Upper lobe of right lung (tissue), 1 donor: ENCODE data around the gene FOLR1. TPM values are rescaled to one million over a fixed set of nuclear protein-coding genes. Genes with fewer than 3 reads are reported as not detected.
A peak's percentile ranks its signal among the peaks of the same experiment; 100 is the strongest.
"Not testable (repeated sequence)": the region's sequence is repeated elsewhere in the genome, so short reads cannot be mapped to it uniquely, and the experiment has no call there.

Experiments
- ATAC-seq: fragments of 200-7000 bp; cut with Tn5 transposase; one replicate; pipeline ENCODE4 v1.9.1; 2020; ENCODE audit warnings: mild to moderate bottlenecking, moderate library complexity
- DNase-seq: peaks from one replicate; pipeline ENCODE4 v3.0.0-alpha.2; 2020
- H3K27ac ChIP-seq: fragments of 200-600 bp; one replicate; pipeline ENCODE4 v1.8.0; 2022
- H3K27me3 ChIP-seq: fragments of 200-600 bp; one replicate; pipeline ENCODE4 v1.8.0; 2022; ENCODE audit warnings: mild to moderate bottlenecking
- H3K36me3 ChIP-seq: fragments of 200-600 bp; one replicate; pipeline ENCODE4 v1.8.0; 2022
- H3K4me1 ChIP-seq: fragments of 200-600 bp; one replicate; pipeline ENCODE4 v1.8.0; 2022
- H3K4me3 ChIP-seq: fragments of 200-600 bp; one replicate; pipeline ENCODE4 v1.8.0; 2022; ENCODE audit warnings: mild to moderate bottlenecking
- H3K9me3 ChIP-seq: fragments of 200-600 bp; one replicate; pipeline ENCODE4 v1.8.0; 2022
- CTCF ChIP-seq: fragments of 200-600 bp; IDR thresholded peaks from one replicate; pipeline ENCODE4 v1.8.0; 2022; ENCODE audit warnings: antibody characterized with exemption
- intact Hi-C: fragments of 100-400 bp; cut with DNase I; formaldehyde crosslinking; loops from one replicate; pipeline ENCODE4 v1.11.0; 2022
- total RNA-seq: library from RNA; stranded (reverse); fragmentation: NEBNext Ultra II Directional; extraction: Animal tissue kit (Norgen Biotek cat#: 25700); gene quantifications from one replicate; pipeline ENCODE4 v1.2.1, GENCODE V29; 2021
- donor health status: DM: no; HTN: yes; CAD: no; lungs with severe emphysema.

FOLR1 gene
- total RNA-seq, 1 donor from 2014 or later, result 163 TPM

DNA sequence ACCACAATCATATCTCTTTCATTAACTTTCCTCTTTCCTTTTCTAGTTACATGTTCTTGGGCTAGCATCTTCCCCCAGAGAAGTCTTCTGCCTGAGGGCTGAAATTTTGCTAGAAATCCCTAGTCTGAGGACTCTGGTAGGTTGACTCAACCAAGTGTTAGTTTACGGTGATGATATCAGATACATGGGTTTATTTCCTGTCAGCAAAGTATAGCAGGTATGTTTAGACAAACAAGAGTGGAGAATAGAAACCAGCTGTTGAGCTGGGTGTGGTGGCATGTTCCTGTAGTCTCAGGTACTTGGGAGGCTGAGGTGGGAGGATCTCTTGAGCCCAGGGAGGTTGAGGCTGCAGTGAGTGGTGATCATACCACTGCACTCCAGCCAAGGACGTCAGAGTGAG lies 11.2 kb downstream of the FOLR1 start:
- H3K4me3 ChIP-seq, result no peak overlapping the region
- no peak for DNase-seq
- H3K36me3 ChIP-seq, result no peaks in the 10 kb centered on the region
- H3K27ac ChIP-seq, result no peak overlapping the region
- intact Hi-C loops, result no loop called here
- H3K27me3 ChIP-seq, result no peaks in the 10 kb centered on the region
- TF ChIP-seq CTCF, result no peak
- ATAC-seq, result no peak
- no peaks in the 10 kb centered on the region for H3K9me3 ChIP-seq
- no peaks in the 10 kb centered on the region for H3K4me1 ChIP-seq

DNA sequence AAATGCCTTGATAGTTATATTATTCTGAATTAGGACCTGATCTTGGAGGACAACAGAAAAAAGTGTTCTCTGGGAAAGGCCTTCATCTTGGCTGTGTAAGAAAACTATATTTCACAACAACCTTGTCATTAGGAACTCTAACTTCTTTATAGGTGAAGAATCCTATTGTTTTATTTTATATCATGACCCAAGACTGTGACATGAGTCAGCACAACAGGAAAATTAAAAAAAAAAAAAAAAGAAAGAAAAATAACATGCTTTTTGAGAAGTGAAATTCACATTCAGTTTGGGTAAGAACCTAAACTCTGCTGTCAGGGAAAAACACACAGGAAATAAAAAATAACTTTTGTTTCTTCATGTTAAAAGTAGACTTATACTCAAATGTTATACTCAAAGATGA lies 12.9 kb downstream of the FOLR1 start:
- Histone ChIP-seq H3K9me3 (no peaks in the 10 kb centered on the region), H3K27ac (no peak overlapping the region), H3K36me3 (no peaks in the 10 kb centered on the region), H3K4me3 (no peak overlapping the region), H3K27me3 (no peaks in the 10 kb centered on the region), H3K4me1 (no peaks in the 10 kb centered on the region)
- TF ChIP-seq CTCF, result no peak
- DNase-seq, result no peak
- ATAC-seq, result no peak
- intact Hi-C loops, result no loop called here

DNA sequence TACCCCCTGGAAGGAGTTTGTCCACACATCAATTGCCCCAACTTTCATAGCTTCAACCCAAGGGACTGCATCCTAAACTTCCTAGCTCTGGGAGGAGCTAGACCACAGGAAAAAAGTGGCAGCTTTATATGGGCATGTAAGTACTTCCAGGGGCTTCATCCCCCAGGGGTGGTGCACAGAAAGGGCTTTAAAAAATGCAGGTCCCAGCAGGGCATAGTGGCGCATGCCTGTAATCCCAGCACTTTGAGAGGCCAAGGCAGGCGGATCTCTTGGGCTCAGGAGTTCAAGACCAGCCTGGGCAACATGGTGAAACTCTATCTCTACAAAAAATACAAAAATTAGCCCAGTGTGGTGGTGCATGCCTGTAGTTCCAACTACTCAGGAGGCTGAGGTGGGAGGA lies 14.9 kb downstream of the FOLR1 start:
- H3K36me3 ChIP-seq, H3K4me3 ChIP-seq, intact Hi-C loops, H3K27me3 ChIP-seq, DNase-seq, H3K9me3 ChIP-seq, ATAC-seq, H3K4me1 ChIP-seq, H3K27ac ChIP-seq: not testable (repeated sequence)

DNA sequence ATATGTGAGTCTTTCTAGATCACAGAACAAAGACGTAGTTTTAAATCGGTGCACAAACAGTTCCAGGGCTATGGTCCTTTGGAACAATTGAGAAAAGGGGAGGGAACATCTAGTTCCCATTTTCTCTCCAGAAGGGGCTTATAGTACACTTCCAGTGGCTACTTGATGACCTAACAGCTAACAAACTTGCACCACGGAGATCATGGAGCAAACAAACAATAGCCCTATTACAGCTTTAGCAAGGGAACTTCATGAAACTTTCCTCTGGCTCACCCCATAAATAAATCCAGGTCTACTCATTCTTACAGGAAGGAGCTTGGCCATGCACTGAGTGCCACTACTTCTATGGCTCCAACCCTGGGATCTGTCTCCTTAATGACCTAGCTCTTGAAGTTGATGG lies 16.3 kb downstream of the FOLR1 start:
- intact Hi-C loops, result no loop called here
- no peak overlapping the region for H3K27ac ChIP-seq
- ATAC-seq (peak; percentile 65), DNase-seq (no peak)
- no peaks in the 10 kb centered on the region for H3K36me3 ChIP-seq
- no peak overlapping the region for H3K4me3 ChIP-seq
- no peak for TF ChIP-seq CTCF
- H3K27me3 ChIP-seq, result no peaks in the 10 kb centered on the region
- H3K9me3 ChIP-seq, result no peaks in the 10 kb centered on the region
- H3K4me1 ChIP-seq, result no peaks in the 10 kb centered on the region

DNA sequence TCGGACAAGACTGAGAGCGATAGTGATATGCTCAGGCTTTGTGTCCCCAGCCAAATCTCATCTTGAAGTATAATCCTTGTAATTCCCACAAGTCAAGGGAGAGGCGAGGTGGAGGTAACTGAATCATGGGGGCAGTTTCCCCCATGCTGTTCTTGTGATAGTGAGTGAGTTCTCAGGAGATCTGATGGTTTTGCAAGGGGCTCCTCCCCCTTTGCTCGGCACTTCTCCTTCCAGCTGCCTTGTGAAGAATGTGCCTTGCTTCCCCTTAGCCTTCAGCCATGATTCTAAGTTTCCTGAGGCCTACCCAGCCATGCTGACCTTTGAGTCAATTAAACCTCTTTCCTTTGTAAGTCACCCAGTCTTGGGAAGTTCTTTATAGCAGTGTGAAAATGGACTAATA lies 17.2 kb downstream of the FOLR1 start:
- Histone ChIP-seq H3K9me3 (no peaks in the 10 kb centered on the region), H3K4me3 (no peak overlapping the region), H3K4me1 (no peaks in the 10 kb centered on the region), H3K36me3 (no peaks in the 10 kb centered on the region), H3K27me3 (no peaks in the 10 kb centered on the region), H3K27ac (no peak overlapping the region)
- DNase-seq, result no peak
- TF ChIP-seq CTCF, result no peak
- ATAC-seq, result peak; percentile 70
- intact Hi-C loops, result no loop called here

DNA sequence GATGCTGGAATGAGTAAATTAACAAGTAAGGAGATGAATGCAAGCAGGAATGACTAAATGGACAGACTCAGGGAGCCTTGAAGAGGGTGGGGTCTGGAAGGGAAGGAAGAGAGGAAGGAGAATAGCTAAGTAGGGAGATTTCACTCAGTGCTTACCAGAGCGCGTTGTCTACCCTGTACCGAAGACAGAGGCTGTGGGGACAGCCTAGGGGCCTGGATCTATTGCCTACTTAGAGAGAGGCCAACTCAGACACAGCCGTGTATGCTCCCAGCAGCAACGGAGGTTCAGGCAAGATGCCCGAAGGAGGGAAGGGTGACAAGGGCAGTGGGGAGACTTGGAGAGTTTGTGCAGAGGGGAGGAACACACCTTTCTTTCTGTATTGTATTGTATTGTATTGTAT lies 24.7 kb downstream of the FOLR1 start, which contains the start of gene FOLR2:
Gene FOLR2, plus strand, starts transcription at position 157 of the 400 bp plus-strand sequence. CDS start 1,791 bp downstream, outside the sequence.
- no peak within 1 kb of the TSS for H3K4me3 ChIP-seq
- DNase-seq (no peak), ATAC-seq (no peak)
- no peaks in the 10 kb centered on the region for H3K9me3 ChIP-seq
- H3K4me1 ChIP-seq, result peaks cover 1% of the 10 kb centered on the region
- intact Hi-C loops, result no loop called here
- peak within 1 kb of the TSS; percentile 4 for H3K27ac ChIP-seq
- TF ChIP-seq CTCF, result no peak
- no peaks in the 10 kb centered on the region for H3K36me3 ChIP-seq
- H3K27me3 ChIP-seq, result no peaks in the 10 kb centered on the region
